ENCODE results near the gene PSIP1.
A peak's percentile ranks its signal among the peaks of the same experiment; 100 is the strongest.

DNA sequence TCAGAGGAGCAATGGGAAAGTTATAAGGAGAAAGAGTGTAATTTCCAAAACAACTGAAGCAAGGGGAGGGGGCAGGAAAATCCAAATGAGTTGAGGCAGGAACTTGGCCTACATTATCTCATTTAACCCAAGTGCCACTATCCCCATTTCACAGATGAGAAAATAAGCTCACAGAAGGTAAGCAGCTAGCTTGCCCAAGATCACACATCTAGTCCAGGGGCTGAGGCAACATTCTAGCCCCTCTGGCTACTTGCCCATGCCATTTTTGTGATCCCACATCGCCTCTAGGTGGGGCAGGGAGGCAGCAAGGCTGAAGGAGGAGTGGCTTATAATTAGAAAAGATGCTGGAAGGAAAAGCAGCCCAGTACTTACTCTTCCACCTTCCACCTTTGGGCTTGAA is 2.6 kb upstream of the PSIP1 start:
- TF ChIP-seq ZNF274 (IDR thresholded peaks at IDR 0.05; ENCODE audit: low read depth, low read length) (no peak), EZH2 (IDR thresholded peaks at IDR 0.05) (no peak), POLR2A (IDR thresholded peaks at IDR 0.05; ENCODE audit: borderline replicate concordance, extremely low read depth, insufficient read depth, insufficient read length) (no peak), POLR2AphosphoS5 (IDR thresholded peaks at IDR 0.05; ENCODE audit: low read depth, low read length) (no peak), SIN3A (IDR thresholded peaks at IDR 0.05; ENCODE audit: low read depth) (no peak), SRF (IDR thresholded peaks at IDR 0.05; ENCODE audit: low read depth) (no peak)
- TF ChIP-seq, protein P1, sequence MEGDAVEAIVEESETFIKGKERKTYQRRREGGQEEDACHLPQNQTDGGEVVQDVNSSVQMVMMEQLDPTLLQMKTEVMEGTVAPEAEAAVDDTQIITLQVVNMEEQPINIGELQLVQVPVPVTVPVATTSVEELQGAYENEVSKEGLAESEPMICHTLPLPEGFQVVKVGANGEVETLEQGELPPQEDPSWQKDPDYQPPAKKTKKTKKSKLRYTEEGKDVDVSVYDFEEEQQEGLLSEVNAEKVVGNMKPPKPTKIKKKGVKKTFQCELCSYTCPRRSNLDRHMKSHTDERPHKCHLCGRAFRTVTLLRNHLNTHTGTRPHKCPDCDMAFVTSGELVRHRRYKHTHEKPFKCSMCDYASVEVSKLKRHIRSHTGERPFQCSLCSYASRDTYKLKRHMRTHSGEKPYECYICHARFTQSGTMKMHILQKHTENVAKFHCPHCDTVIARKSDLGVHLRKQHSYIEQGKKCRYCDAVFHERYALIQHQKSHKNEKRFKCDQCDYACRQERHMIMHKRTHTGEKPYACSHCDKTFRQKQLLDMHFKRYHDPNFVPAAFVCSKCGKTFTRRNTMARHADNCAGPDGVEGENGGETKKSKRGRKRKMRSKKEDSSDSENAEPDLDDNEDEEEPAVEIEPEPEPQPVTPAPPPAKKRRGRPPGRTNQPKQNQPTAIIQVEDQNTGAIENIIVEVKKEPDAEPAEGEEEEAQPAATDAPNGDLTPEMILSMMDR (IDR thresholded peaks at IDR 0.05 in 2 of 3, conservative IDR thresholded peaks at IDR 0.05 in 1 of 3; ENCODE audit: borderline replicate concordance in 1 of 3, insufficient read depth in 1 of 3, low read depth in 2 of 3, low read length in 2 of 3): peak; percentile 12 to 51 (median 51); a peak in 5 of 6 replicates
- TF ChIP-seq, protein P2, sequence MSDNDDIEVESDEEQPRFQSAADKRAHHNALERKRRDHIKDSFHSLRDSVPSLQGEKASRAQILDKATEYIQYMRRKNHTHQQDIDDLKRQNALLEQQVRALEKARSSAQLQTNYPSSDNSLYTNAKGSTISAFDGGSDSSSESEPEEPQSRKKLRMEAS (IDR thresholded peaks at IDR 0.05): no peak
- TF ChIP-seq, protein P3, sequence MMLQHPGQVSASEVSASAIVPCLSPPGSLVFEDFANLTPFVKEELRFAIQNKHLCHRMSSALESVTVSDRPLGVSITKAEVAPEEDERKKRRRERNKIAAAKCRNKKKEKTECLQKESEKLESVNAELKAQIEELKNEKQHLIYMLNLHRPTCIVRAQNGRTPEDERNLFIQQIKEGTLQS (IDR thresholded peaks at IDR 0.05): no peak
